ENCODE measurements around the gene APEH.

APEH gene

DNA sequence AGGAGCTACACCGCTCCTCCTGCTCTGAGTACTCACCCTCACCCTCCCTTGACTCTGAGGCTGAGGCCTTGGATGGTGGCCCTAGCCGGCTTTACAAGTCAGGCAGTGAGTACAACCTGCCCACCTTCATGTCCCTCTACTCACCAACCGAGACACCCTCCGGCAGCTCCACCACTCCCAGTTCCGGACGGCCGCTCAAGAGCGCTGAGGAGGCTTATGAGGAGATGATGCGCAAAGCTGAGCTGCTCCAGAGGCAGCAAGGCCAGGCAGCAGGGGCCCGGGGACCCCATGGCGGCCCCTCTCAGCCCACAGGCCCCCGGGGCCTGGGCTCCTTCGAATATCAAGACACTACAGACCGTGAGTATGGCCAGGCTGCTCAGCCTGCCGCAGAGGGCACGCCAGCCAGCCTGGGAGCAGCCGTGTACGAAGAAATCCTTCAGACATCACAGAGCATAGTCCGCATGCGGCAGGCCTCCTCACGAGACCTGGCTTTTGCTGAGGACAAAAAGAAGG, 21.2 kb upstream of the APEH start:
- no peak for DNase-seq (ENCODE audit: low read depth)
- TF ChIP-seq, protein P1, sequence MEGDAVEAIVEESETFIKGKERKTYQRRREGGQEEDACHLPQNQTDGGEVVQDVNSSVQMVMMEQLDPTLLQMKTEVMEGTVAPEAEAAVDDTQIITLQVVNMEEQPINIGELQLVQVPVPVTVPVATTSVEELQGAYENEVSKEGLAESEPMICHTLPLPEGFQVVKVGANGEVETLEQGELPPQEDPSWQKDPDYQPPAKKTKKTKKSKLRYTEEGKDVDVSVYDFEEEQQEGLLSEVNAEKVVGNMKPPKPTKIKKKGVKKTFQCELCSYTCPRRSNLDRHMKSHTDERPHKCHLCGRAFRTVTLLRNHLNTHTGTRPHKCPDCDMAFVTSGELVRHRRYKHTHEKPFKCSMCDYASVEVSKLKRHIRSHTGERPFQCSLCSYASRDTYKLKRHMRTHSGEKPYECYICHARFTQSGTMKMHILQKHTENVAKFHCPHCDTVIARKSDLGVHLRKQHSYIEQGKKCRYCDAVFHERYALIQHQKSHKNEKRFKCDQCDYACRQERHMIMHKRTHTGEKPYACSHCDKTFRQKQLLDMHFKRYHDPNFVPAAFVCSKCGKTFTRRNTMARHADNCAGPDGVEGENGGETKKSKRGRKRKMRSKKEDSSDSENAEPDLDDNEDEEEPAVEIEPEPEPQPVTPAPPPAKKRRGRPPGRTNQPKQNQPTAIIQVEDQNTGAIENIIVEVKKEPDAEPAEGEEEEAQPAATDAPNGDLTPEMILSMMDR (IDR thresholded peaks at IDR 0.05; ENCODE audit: control insufficient read depth, insufficient read depth, low read depth, low read length, missing control alignments): no peak
- H3K4me3 ChIP-seq (ENCODE audit: control insufficient read depth, low read depth, low read length): no peak overlapping the region

DNA sequence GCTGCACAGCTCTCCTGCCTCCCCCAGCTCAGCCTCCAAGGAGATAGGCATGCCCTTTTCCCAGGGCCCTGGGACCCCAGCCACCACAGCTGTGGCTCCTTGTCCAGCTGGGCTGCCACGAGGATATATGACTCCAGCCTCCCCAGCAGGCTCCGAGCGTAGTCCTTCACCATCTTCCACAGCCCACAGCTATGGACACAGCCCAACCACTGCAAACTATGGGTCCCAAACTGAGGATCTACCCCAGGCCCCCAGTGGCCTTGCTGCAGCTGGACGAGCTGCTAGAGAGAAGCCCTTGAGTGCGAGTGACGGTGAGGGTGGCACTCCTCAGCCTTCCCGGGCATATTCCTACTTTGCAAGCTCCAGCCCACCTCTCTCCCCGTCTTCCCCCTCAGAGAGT, 20.5 kb upstream of the APEH start:
- TF ChIP-seq, protein P1 (IDR thresholded peaks at IDR 0.05; ENCODE audit: control insufficient read depth, insufficient read depth, low read depth, low read length, missing control alignments): no peak
- DNase-seq (ENCODE audit: low read depth): no peak
- no peak overlapping the region for H3K4me3 ChIP-seq (ENCODE audit: control insufficient read depth, low read depth, low read length)

DNA sequence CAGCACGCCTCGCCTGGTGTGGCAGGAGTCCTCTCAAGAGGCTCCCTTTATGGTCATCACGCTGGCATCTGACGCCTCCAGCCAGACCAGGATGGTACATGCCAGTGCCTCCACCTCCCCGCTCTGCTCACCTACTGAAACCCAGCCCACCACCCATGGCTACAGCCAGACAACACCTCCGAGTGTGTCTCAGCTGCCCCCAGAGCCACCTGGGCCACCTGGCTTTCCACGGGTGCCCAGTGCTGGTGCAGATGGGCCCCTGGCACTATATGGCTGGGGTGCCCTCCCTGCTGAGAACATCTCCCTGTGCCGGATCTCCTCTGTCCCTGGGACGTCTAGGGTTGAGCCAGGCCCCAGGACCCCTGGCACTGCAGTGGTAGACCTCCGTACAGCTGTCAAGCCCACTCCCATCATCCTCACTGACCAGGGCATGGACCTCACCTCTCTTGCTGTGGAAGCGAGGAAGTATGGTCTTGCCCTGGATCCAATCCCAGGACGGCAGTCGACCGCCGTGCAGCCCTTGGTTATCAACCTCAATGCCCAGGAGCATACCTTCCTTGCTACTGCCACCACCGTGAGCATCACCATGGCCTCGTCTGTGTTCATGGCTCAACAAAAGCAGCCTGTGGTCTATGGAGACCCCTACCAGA, 19.9 kb upstream of the APEH start:
- no peak for DNase-seq (ENCODE audit: low read depth)
- TF ChIP-seq, protein P1 (IDR thresholded peaks at IDR 0.05; ENCODE audit: control insufficient read depth, insufficient read depth, low read depth, low read length, missing control alignments): no peak
- H3K4me3 ChIP-seq (ENCODE audit: control insufficient read depth, low read depth, low read length): no peak overlapping the region

DNA sequence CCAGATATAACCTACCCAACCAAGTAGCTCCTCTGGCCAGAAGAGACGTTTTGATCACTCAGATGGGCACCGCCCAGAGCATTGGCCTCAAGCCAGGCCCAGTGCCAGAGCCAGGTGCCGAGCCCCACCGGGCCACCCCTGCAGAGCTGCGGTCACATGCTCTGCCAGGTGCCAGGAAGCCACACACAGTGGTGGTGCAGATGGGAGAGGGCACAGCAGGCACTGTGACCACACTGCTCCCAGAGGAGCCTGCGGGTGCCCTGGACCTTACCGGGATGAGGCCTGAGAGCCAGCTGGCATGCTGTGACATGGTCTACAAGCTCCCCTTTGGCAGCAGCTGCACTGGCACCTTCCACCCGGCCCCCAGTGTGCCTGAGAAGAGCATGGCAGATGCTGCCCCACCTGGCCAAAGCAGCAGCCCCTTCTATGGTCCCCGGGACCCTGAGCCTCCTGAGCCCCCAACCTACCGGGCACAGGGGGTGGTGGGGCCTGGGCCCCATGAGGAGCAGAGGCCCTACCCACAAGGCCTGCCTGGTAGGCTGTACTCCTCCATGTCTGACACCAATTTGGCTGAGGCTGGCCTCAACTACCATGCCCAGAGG, 19.1 kb upstream of the APEH start:
- no peak overlapping the region for H3K4me3 ChIP-seq (ENCODE audit: control insufficient read depth, low read depth, low read length)
- DNase-seq (ENCODE audit: low read depth): no peak
- TF ChIP-seq, protein P1 (IDR thresholded peaks at IDR 0.05; ENCODE audit: control insufficient read depth, insufficient read depth, low read depth, low read length, missing control alignments): no peak

DNA sequence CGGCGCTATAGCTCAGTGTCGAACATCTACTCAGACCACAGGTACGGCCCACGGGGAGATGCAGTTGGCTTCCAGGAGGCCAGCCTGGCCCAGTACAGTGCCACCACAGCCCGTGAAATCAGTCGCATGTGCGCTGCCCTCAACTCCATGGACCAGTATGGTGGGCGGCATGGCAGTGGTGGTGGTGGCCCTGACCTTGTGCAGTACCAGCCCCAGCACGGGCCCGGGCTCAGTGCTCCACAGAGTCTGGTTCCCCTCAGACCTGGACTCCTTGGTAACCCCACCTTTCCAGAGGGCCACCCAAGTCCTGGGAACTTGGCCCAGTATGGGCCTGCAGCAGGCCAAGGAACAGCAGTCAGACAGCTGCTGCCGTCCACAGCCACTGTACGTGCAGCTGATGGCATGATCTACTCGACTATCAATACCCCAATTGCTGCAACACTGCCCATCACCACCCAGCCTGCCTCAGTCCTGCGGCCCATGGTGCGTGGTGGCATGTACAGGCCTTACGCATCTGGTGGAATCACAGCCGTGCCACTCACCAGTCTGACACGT, 18.3 kb upstream of the APEH start:
- TF ChIP-seq, protein P1 (IDR thresholded peaks at IDR 0.05; ENCODE audit: control insufficient read depth, insufficient read depth, low read depth, low read length, missing control alignments): no peak
- DNase-seq (ENCODE audit: low read depth): no peak
- no peak overlapping the region for H3K4me3 ChIP-seq (ENCODE audit: control insufficient read depth, low read depth, low read length)

DNA sequence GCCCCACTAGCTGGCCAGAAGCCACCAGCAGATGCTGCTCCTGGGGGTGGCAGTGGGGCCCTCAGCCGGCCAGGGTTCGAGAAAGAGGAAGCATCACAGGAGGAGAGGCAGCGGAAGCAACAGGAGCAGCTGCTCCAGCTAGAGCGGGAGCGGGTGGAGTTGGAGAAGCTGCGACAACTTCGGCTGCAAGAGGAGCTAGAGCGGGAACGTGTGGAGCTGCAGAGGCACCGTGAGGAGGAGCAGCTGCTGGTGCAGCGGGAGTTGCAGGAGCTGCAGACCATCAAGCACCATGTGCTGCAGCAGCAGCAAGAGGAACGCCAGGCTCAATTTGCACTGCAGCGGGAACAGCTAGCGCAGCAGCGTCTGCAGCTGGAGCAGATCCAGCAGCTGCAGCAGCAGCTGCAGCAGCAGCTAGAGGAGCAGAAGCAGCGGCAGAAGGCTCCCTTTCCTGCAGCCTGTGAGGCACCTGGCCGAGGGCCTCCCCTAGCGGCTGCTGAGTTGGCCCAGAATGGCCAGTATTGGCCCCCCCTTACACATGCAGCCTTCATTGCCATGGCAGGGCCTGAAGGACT, 17.5 kb upstream of the APEH start:
- H3K4me3 ChIP-seq (ENCODE audit: control insufficient read depth, low read depth, low read length): no peak overlapping the region
- no peak for DNase-seq (ENCODE audit: low read depth)
- TF ChIP-seq, protein P1 (IDR thresholded peaks at IDR 0.05; ENCODE audit: control insufficient read depth, insufficient read depth, low read depth, low read length, missing control alignments): peak; percentile 27

All from AG09309 (cell line).